Loucy (cell line): ENCODE data around the gene RGS12.

Experiments used
- CTCF ChIP-seq: fragments of 200-600 bp; sonication (generic); conservative IDR thresholded peaks from 2 replicates; pipeline ENCODE4 v1.5.1; 2014; ENCODE audit warnings: mild to moderate bottlenecking, antibody characterized with exemption, low read length
- EZH2phosphoT487 ChIP-seq: fragments of 200-600 bp; IDR thresholded peaks from 2 replicates; pipeline ENCODE4 v1.6.1; 2018; ENCODE audit warnings: antibody characterized with exemption, mild to moderate bottlenecking, moderate library complexity, borderline replicate concordance

DNA sequence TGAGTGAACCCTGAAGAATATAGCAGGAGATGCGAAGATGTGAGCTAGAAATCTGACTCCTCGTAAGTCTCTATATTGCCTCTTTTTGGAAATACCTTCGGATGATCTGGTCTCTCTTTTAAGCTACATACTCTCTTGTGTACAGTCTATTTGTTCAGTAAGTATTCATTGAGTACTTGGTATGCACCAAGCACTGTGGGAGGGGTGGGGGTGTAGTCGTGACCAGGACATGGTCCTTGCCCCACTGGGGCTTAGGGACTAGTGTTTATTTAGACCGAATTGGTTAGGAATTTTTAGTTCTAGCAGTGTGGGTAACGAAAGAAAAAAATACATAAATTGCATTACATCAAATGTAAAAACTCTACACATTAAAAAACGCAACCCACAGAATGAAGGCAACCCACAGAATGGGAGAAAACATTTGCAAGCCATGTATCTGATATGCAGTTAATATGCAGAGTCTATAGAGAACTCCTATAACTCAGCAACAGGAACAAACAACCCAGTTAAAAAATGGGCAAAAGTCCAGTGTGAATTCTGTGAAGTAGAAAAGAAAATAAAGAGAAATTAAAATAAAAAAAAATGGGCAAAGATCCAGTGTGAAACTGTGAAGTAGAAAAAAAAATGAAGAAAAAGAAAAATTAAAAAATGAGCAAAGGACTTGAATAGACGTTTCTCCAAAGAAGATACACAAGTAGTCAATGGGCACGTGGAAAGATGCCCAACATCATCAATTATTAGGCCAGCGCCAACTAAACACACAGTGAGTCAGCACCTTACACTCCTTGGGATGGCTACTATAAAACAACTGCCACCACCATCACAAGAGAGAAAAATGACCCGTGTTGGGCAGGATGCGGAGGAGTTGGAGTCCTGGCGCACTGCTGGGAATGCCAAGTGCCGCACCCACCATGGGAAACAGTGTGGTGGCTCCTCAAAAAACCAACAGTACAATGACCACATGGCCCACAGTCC, 43.8 kb downstream of the RGS12 start:
- TF ChIP-seq CTCF, result no peak
- TF ChIP-seq EZH2phosphoT487, result no peak
